ENCODE measurements around the gene C14orf93.

DNA sequence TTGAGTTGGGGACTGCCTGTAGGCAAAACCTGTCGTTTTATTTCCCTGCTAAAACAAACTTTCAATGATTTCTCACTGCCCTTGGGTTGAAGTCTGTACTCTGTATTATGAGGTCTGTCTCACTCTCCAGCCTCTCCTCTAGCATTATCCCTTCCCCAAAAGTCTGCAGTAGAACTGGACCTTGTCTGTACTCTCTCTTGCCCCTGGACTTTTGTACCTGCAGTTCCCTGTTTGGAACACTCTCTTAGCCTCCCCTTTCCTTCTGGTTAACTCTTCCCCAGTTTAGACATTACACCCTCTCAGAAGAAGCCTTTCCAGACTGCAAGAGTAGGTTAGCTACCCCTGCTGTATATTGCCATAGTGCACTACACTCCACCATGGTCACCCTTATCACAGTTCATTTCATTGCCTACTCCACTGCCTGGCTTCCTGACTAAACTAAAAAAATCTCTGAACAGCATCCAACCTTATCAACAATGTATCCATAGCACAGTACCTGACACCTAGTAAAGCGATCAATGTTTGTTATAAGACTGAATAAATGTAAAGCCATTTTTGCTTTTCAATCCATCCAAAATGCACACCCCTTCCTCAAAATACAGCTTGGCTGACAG lies 23.9 kb downstream of the C14orf93 start:
- TF ChIP-seq, protein P1, sequence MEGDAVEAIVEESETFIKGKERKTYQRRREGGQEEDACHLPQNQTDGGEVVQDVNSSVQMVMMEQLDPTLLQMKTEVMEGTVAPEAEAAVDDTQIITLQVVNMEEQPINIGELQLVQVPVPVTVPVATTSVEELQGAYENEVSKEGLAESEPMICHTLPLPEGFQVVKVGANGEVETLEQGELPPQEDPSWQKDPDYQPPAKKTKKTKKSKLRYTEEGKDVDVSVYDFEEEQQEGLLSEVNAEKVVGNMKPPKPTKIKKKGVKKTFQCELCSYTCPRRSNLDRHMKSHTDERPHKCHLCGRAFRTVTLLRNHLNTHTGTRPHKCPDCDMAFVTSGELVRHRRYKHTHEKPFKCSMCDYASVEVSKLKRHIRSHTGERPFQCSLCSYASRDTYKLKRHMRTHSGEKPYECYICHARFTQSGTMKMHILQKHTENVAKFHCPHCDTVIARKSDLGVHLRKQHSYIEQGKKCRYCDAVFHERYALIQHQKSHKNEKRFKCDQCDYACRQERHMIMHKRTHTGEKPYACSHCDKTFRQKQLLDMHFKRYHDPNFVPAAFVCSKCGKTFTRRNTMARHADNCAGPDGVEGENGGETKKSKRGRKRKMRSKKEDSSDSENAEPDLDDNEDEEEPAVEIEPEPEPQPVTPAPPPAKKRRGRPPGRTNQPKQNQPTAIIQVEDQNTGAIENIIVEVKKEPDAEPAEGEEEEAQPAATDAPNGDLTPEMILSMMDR (IDR thresholded peaks at IDR 0.05): no peak
- TF ChIP-seq POLR2A (IDR thresholded peaks at IDR 0.05) (no peak), POLR2AphosphoS5 (IDR thresholded peaks at IDR 0.05; ENCODE audit: insufficient read depth in 1 of 2, low read depth in 1 of 2) (no peak)
